Measurements from ENCODE around the gene LDLRAP1.
"Not testable (repeated sequence)": the region's sequence is repeated elsewhere in the genome, so short reads cannot be mapped to it uniquely, and the experiment has no call there.

The LDLRAP1 gene

DNA sequence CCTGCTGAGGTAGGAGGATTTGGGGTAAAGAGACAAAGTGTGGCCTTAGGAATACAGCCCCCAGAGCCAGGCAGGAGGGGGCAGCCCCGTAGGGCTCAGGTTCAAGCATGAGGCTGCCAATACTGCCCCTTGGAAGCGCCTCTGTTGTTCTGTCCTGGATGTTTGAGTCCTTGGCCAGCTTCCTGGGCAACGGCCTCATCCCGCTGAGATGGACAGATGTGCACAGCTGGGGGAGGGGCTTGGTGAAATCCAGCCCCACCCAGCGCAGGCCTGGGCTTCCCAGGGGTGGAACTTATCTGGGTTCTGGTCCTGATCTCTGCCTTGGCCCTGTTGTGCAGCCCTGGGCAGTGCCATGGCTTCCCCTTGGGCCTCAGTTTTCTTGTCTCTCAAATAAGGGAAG lies 38.4 kb downstream of the LDLRAP1 start:
- TF ChIP-seq, protein P1, sequence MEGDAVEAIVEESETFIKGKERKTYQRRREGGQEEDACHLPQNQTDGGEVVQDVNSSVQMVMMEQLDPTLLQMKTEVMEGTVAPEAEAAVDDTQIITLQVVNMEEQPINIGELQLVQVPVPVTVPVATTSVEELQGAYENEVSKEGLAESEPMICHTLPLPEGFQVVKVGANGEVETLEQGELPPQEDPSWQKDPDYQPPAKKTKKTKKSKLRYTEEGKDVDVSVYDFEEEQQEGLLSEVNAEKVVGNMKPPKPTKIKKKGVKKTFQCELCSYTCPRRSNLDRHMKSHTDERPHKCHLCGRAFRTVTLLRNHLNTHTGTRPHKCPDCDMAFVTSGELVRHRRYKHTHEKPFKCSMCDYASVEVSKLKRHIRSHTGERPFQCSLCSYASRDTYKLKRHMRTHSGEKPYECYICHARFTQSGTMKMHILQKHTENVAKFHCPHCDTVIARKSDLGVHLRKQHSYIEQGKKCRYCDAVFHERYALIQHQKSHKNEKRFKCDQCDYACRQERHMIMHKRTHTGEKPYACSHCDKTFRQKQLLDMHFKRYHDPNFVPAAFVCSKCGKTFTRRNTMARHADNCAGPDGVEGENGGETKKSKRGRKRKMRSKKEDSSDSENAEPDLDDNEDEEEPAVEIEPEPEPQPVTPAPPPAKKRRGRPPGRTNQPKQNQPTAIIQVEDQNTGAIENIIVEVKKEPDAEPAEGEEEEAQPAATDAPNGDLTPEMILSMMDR (IDR thresholded peaks at IDR 0.05; ENCODE audit: low read depth, low read length), result no peak
- no peak overlapping the region for H3K4me3 ChIP-seq (ENCODE audit: low read depth, low read length)
- DNase-seq (ENCODE audit: low read depth, low spot score), result no peak
- in situ Hi-C loops (cut with HindIII; ENCODE audit: low sequenced_read_pairs), result no loop called here

DNA sequence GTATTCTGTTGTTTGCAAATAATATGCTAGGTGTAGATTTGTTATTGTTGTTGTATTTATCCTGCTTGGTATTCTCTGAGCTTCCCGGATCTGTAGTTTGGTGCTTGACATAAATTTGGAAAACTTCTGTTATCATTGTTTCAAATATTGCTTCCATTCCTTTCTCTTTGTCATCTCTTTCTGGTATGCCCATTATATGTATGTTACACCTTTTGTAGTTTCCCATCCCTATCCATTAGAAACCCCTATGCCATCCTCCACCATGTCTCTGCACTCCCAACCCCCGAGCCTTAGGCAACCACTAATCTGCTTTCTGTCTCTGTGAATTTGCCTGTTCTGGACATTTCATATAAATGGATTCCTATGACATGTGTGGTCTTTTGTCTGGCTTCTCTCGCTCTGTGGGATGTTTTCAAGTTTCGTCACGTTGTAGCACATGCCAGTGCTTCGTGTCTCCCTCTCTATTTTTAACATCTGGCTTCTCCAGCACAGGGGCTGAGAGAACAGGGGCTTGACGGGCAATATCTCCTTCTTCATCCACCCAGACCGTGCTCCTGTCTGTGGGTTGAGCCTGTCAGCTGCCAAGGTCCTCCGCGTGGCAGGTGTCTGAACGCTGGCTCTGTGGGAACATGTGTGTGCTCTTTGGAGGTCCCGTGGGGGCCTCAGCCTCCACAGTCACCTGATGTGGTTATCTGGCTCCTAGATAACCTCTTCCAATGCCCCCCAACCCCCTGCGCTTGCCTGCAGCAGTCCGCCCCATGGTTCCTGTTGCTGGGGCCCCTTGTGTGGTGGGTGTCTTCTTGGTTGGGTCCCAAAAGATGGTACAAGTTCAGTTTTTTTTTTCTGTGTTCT lies 40.3 kb downstream of the LDLRAP1 start:
- TF ChIP-seq, protein P1 (IDR thresholded peaks at IDR 0.05; ENCODE audit: low read depth, low read length), result no peak
- DNase-seq (ENCODE audit: low read depth, low spot score), result no peak
- no peak overlapping the region for H3K4me3 ChIP-seq (ENCODE audit: low read depth, low read length)
- in situ Hi-C loops (cut with HindIII; ENCODE audit: low sequenced_read_pairs), result no loop called here

DNA sequence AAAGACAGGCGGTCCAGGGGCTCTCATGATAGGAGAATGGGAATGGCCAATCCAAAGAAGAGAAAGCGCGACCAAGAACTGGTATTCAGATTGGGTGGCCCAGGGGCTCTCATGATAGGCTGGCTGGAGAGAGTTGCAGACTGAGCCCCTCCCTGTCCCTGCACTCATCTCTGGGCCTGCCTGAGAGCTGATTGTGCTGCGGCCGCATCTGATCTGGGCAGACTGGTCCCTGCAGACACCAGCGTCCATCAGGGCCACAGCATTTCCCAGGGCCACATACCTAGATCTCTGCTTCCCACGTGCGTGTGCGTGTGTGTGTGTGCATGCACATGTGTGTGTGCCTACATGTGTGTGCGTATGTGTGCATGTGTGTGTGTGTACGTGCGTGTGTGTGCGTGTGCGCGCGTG lies 42.8 kb downstream of the LDLRAP1 start:
- no peak overlapping the region for H3K4me3 ChIP-seq (ENCODE audit: low read depth, low read length)
- DNase-seq (ENCODE audit: low read depth, low spot score), result no peak
- TF ChIP-seq, protein P1 (IDR thresholded peaks at IDR 0.05; ENCODE audit: low read depth, low read length), result no peak
- in situ Hi-C loops (cut with HindIII; ENCODE audit: low sequenced_read_pairs), result no loop called here

DNA sequence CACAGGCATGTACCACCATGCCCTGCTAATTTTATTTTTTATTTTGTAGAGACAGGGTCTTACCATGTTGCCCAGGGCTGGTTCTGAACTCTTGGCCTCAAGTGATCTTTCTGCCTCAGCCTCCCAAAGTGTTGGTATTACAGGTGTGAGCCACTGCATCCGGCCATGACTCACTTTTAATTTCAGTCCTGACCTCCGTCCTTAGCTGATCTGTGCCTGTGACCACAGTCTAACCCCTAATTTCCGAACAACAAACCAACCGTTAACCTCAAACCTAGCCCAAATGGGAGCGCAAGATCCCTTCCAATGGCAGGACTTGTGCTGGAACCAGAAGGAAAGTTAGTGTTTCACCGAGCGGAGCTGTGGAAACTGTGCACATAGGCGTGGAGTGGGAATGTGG lies 43.9 kb downstream of the LDLRAP1 start:
- in situ Hi-C loops (cut with HindIII; ENCODE audit: low sequenced_read_pairs), result no loop called here
- no peak overlapping the region for H3K4me3 ChIP-seq (ENCODE audit: low read depth, low read length)
- TF ChIP-seq, protein P1 (IDR thresholded peaks at IDR 0.05; ENCODE audit: low read depth, low read length), result no peak
- DNase-seq (ENCODE audit: low read depth, low spot score), result no peak

DNA sequence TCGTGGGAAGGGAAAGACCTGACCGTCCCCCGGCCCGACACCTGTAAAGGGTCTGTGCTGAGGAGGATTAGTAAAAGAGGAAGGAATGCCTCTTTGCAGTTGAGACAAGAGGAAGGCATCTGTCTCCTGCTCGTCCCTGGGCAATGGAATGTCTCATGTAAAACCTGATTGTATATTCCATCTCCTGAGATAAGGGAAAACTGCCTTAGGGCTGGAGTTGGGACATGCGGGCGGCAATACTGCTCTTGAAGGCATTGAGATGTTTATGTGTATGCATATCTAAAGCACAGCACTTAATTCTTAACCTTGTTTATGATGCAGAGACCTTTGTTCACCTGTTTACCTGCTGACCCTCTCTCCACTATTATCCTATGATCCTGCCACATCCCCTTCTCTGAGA lies 44.8 kb downstream of the LDLRAP1 start:
- H3K4me3 ChIP-seq (ENCODE audit: low read depth, low read length); in situ Hi-C loops (cut with HindIII; ENCODE audit: low sequenced_read_pairs); DNase-seq (ENCODE audit: low read depth, low spot score): not testable (repeated sequence)

DNA sequence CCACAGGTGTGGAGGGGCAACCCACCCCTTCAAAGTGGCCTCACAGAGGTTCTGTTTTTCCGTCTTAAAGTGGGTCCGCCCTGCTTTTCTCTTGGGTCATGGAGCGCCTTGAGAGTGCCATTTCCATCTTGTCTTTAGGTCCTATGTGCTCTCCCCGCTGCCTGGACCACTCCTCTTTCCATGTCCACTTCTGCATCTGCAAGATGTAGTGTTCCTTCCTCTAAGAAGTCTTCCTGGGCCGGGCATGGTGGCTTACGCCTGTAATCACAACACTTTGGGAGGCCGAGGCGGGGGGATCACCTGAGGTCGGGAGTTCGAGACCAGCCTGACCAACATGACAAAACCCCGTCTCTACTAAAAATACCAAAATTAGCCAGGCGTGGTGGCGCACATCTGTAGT lies 45.4 kb downstream of the LDLRAP1 start:
- in situ Hi-C loops (cut with HindIII; ENCODE audit: low sequenced_read_pairs); DNase-seq (ENCODE audit: low read depth, low spot score): not testable (repeated sequence)

DNA sequence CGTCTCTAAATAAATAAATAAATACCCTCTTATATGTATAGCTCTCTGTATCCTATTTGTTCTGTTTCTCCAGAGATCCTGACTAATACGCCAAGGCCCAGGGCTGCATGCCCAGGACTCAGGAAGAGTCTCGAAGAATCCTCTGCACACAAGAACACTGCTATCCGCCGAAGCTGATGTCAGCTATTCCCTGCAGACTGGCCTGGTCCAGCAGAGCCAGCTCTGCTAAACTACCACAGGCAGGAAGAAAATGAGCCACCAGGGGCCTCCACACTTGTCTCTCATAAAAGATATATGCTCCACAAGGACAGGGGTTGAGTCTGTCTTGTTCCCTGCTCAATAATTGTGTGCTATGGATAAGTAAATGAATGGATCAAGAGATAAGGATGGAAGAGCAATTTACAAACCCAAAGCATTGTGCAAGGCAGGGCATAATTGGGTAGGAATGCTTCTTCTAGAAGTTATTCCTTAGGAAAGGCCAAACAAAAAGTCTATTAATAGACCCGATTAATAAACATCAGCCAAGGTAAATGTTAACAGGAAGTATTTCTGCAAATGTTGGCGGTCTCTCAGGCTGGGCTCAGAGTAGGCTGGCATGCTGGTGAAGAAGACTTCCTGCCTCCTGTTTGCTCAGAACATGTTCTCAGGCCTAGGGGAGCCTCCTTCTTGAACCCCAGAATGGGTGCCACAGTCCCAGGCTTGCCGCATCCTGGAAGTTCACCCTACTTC lies 46.9 kb downstream of the LDLRAP1 start:
- TF ChIP-seq, protein P1 (IDR thresholded peaks at IDR 0.05; ENCODE audit: low read depth, low read length), result peak; percentile 13
- in situ Hi-C loops (cut with HindIII; ENCODE audit: low sequenced_read_pairs), result no loop called here
- H3K4me3 ChIP-seq (ENCODE audit: low read depth, low read length), result no peak overlapping the region
- DNase-seq (ENCODE audit: low read depth, low spot score), result no peak

More for the DNA sequence above, 45.4 kb downstream of the LDLRAP1 start:
- H3K4me3 ChIP-seq (ENCODE audit: low read depth, low read length), result not testable (repeated sequence)
